Stimulated activated CD8-positive, alpha-beta memory T cell treated with anti-CD3 and anti-CD28 coated beads, Interleukin-4, amount 100 ng/mL, for 4 hours (primary cell): Measurements from ENCODE around the gene TMEM119.

ENCODE experiments used
- DNase-seq, 2 donors: peaks; one replicate each; pipeline ENCODE4 v3.0.0-alpha.2; 2020; ENCODE audit warnings: low read depth in 2 of 2, low spot score in 1 of 2

The TMEM119 gene

DNA sequence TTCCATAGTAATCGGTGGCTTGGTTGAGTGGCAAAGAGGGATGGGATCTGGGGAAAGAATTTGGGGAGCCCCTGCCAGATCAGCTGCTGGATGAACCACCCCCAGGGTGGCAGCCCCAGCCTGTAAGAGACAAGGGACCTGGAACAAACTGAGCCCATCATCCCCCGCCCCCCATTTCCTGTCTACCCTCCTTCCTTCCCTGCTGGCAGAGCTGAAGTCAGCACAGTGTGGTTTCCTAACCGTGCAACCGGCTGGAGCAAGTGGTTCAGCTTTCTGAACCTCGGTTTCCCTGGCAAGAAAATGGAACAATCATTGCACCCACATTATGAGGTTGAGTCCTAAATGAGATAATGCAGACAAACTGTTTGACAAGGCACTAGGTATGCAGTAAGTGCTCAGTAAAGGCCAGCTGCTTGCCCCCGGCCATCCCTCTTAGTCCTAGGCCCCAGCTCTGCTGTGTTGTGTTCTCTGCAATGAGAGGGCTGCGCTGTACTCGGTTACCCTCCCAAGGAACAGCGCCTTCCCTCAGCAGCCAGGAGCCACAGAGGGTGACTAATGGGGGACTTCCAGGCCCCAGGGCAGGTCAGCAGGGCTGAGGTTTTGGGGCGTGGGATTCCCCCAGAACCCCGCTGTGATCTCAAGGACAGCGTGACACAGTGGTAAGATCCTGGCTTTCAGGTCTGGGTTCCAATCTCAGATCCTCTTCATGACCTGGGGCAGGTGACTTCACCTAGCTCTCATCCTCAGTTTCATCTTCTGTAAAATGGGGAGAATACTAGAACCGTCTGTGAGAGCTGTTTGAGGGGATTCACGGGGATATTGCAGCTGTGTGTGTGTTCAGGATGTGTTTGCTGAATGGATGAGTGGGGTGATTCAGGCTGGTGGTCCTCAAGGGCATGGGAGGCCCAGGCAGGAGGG lies 19.3 kb upstream of the TMEM119 start:
- peak; percentile 48 to 81 for DNase-seq

GRCh38 chr12:108616359-108616758 lies 18.5 kb upstream of the TMEM119 start:
- no peak for DNase-seq

DNA sequence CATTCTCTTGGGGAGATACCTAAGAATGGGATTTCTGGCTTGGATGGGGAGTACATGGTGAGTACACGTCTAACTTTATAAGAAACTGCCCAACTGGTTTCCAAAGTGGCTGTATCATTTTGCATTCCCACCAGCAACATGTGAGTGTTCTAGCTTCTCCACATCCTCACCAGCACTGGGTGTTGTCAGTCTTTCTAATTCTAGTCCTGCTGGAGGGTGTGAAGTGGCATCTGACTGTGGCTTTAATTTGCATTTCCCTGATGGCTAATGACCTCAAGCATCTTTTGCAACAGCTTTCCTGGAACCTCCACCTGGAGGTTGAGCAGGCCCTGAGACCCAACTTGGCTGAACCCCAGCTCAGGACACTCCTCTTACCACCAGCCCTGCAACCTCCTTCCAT lies 18.0 kb upstream of the TMEM119 start:
- DNase-seq: no peak

- DNase-seq: no peak
These were observed 16.8 kb upstream of the TMEM119 start for GRCh38 chr12:108614639-108615038.

DNA sequence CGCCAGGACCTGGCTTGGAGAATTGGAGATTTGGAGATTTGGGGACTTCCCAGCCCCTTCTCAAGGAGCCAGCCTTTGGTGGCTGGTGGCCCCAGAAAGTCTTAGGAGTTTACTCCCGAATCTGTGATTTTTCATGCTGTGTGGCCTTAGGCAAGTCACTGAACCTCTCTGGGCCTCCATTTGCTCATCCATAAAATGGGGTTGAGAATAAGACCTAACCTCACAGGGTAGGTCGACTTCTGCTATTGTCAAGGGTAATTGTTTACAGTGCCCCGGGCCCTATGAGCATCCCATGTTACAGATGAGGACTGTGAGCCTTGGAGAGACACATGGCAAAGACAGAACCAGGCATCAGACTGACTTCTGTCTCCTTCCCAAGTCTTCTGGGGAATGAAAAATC lies 16.2 kb upstream of the TMEM119 start:
- no peak for DNase-seq

DNA sequence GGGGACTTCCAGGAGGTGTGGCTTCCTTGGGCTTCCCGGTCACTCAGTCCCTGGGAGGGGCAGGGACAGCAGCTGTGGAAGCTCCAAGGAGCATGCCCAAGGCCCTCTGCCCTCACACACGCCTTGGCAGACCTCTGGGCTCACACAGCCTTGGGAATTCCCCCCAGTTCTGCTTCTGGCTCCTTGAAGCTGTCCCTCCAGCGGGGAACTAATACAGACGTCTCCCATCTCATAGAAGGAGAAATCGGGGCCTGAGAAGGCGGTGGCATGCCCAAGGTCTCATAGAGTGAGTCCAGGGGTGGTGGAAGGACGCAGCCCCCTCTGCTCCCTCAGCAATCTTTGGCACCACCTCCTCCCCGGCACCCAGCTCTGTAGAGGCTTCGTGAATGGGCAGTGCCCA lies 15.7 kb upstream of the TMEM119 start:
- DNase-seq: no peak

GRCh38 chr12:108612788-108613282 lies 15.0 kb upstream of the TMEM119 start:
- DNase-seq: no peak

DNA sequence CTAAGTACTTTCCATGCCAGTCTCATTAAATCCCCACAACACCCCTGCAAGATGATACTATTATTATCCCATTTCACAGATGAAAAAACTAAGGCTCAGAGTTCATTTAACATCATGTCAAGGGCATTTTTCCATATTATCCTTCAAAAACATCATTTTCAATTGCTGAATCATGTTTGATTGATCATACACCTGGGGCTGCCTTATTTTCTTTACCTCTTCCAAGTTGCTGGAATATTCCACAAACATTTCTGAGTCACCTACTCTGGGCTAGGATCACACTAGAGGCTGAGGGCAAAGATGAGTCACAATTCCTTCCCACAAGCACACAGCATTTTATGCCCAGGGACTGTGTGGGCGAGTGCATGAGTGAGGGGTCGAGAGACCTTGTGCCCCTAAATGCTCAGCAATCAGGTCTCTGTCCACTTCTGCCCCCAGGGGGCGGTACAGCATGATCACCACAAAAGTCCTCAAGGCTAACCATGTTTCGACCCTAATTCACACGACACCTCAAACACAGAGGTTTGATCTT lies 14.1 kb upstream of the TMEM119 start:
- DNase-seq: peak; percentile 40 to 57

DNA sequence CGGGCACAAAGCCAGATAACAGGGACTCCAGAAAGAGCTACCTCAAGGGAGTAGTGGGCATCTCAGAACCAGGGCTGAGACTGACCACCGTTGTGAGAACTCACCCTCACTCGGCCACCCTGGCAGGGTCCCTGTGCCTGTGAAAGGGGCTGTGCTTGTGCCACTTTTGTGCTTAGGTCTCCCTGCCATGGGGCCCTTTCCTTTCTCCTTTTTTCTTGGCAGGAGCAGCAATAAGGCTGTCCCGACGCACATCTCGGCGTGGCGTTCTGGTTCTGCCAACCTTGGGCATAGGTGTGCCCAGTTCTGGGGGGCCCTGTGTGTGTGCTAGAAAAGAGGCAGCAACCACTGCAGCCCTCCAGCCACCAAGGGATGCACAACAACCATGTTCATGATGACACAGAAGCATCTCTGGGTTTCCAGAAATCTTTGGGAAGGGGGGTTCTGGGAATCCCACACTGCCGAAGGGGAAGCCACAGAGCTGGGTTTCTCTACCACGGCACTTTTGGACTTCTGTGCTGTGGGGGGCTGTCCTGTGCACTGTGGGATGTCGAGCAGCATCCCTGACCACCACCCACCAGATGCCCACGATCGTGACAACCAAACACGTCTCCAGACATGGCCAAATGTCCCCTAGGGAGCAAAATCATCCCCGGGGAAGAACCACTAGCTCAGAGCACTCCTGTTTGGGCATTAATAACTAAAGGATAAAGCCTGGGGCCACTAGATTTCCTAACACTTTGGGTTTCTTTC lies 13.1 kb upstream of the TMEM119 start:
- DNase-seq: no peak

- DNase-seq: no peak
These were observed 12.5 kb upstream of the TMEM119 start for GRCh38 chr12:108610336-108610815.

GRCh38 chr12:108609537-108610335 lies 11.9 kb upstream of the TMEM119 start:
- DNase-seq: no peak

- no peak for DNase-seq
These were observed 10.7 kb upstream of the TMEM119 start for GRCh38 chr12:108608616-108609015.

GRCh38 chr12:108607981-108608600 lies 10.2 kb upstream of the TMEM119 start:
- DNase-seq: no peak

DNA sequence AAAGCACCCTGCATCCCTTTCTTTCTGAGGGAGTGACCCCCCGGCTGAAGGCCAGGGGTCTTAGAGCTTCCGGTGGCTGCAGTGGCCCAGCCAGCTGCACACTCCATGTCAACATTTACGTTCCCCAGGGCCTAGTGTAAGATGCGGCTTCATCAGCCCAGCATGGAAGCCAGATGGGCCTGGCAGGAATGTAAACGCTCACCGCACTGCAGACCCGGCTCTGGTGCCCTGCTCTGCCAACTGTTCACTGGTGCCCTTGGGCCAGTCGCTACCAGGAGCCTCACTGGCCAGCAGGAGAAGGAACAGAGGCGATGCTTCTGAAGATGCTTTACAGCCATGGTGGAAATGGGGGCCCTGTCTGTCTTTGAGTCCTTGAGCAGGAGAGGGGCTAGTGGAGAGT lies 8.6 kb upstream of the TMEM119 start:
- DNase-seq: no peak

- DNase-seq: no peak
These were observed 8.0 kb upstream of the TMEM119 start for GRCh38 chr12:108605690-108606406.

- no peak for DNase-seq
These were observed 7.3 kb upstream of the TMEM119 start for GRCh38 chr12:108605000-108605689.

DNA sequence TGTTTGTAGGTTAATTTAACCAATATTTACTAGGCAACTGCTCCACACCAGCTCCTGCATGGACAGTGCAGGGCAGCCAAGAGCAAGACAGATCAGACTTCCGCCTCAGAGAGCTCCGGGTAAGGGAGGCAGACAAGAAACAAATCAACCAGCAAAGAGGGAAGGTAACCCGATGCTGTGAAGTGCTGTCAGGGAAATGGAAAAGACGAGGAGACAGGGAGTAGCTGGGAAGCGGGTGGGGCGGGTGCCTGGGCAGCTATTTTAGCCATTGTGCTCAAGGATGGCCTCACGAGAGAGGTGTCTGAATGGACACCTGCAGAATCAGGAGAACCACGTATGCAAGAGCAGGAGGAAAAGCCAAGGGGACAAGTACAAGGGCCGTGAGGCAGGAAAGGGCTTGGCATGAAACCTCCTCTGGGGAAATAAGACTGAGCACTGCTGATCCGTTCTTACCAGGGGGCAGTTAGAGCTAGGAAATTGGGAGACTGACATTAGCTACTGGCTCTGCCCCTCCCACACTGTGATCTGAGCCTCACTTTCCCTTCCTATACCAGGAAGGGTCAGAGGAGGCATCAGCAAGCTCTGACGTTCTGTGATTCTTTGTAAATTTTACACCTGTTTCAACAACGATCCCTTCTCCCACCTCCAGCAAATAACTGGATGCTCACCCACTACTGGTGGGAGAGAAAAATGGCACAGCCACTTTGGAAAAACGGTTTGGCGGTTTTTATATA lies 6.5 kb upstream of the TMEM119 start:
- no peak for DNase-seq

GRCh38 chr12:108603743-108604142 lies 5.9 kb upstream of the TMEM119 start:
- DNase-seq: no peak
